Activated T-cell treated with anti-CD3 and anti-CD28 coated beads for 4 hours (primary cell): ENCODE results near the gene U2AF1.
A peak's percentile ranks its signal among the peaks of the same experiment; 100 is the strongest.
"Not testable (repeated sequence)": the region's sequence is repeated elsewhere in the genome, so short reads cannot be mapped to it uniquely, and the experiment has no call there.

Experiments used
- DNase-seq: peaks from one replicate; pipeline ENCODE4 v3.0.0-alpha.2; 2020

The U2AF1 gene, protein sequence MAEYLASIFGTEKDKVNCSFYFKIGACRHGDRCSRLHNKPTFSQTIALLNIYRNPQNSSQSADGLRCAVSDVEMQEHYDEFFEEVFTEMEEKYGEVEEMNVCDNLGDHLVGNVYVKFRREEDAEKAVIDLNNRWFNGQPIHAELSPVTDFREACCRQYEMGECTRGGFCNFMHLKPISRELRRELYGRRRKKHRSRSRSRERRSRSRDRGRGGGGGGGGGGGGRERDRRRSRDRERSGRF

DNA sequence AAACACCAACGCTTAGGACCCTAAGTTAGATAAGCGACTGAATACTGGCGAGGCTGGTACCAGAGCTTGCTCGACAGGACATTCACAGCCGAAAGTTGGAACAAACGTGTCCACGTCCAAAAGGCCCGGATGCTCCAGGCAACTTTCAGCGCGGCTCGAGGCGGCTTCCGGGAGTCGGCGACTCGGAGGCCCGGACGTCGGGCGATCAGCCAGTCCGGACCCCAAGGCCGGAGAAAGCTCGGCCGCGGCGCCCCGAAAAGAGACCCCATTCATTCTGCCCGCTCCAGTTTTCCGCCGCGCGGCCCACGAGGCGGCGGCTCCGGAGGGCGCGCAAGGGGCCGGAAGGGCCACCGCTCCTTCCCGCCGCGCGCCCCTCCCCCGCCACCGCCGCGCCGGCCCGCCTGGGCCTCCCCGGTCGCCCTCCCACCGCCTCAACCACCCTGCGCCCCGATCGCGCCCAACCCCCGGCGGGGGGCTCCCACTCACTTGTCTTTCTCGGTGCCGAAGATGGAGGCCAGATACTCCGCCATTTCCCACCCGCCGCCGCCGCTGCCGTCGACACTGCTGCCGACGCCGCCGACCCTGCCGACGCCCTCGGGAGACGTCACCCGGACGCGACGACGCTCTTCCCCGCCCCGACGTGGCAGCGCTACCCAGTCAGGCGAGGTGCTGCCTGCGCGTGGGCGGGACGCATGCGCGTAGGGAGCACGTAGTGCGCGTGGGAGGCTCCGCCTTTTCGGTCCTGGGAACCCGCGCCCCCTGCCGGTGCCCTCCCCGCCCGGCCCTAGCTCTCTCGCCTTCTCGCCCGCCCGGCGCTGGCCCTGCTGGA, at the start of gene U2AF1:
U2AF1 (minus strand) TSS at position 606 of the 829 bp plus-strand sequence; CDS start at position 530, 76 bp downstream.
- DNase-seq, result peak; percentile 63

DNA sequence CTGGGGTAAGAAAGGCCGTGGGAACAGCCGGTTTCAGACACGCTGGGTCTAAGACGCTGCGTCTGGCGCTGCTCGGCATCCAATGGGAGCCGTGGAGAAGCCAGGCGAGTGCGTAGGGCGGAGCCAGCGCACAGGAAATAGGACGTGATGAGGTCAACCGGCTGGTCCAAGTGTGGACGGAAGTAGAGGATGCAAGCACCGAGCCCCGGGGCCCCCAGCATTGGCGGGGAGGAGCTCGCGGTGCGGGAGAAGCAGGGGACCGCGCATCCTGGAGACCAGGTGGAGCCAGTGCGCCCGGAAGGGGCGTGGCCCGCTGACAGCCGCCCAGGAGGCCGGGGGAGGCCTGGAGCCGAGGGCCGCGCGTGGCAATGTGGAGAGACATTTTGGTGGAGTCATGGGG, 46.2 kb upstream of the U2AF1 start:
- not testable (repeated sequence) for DNase-seq

DNA sequence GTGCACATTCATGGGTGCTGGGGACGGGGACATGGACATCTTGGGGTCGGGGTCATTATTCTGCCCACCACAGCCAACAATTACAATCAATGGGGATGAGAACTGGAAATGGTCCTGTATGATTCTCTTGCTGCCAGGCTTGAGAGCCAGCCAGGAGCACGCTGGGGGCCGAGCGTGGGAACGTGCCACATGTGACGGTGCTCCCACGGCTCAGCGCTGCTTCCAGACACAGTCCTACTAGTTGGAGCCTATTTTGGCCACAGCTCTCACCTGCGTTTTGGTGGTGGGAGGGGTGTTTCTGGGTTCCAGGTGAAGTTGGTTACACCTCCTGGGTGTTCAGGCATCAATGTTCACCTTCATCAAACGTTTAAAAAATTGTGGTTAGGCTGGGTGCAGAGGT, 42.0 kb upstream of the U2AF1 start:
- not testable (repeated sequence) for DNase-seq

DNA sequence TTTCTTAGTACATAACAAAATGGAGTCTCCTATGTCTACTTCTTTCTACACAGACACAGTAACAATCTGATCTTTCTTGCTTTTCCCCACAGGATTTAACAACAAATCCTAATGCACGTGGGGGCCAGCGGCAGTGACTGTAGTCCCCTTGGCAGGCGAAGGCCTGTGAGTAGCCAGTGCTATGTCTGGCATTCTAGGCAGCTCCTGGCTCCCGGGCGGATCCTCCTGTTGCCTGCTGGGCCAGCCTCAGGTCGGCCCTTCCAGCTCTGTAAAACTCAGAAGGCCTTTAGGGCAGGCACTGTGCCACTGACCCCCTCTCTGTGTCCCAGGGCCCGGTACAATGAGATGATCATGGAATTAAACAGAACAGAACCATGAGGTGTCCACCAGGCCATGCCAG, 40.6 kb upstream of the U2AF1 start:
- not testable (repeated sequence) for DNase-seq

DNA sequence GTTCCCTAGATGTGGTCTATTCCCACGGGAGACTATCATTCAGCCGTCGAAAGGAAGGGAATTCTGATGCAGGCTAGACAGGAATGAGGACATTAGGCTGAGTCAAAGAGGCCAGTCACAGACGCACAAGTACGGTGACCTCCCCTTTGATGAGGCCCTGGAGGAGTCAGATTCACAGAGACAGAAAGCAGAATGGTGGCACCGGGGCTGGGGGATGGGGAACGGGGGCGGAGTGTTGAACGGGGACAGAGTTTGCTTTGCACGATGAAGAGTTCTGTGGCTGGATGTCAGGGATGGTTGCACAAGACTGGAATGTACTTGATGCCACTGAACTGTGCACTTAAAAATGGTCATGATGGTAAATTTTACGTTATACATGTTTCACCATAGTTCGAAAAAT, 39.3 kb upstream of the U2AF1 start:
- DNase-seq, result not testable (repeated sequence)

DNA sequence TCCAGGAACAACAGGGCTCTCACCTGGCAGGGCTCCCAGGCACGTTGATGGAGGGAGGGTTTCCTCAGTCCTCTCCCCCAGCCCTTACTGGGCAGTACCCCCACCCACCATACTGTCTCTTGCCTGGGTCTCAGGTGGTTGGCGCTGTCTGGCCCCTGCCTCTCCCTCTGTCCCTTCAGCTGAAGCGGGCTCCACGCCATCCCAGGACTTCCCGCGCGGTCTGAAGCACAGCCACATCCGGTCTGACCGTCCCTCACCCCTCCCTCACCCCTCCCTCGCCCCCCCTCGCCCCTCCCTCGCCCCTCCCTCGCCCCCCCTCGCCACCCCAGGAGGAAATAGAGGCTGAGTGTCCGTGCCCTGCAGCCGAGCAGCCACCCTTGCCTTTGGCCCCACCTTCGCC, 34.0 kb upstream of the U2AF1 start:
- not testable (repeated sequence) for DNase-seq

DNA sequence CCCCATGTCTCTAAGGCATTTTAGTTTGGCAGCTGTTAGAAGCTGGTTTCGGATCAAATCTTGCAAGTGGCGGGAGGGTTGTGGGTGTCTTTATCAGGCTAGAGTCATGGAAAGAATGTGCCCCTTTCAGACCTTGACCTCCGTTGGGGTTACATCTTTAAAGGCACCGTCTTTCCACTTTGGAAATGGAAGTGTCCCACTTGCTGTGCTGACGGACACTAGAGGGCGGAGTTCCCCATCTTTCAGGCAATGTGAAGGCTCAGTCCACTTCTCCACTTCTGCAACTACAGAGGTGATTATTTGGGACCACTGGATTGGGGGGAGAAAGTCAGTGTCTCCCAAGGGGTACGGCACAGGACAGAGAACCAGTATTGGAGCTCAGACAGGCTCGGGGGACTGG, 31.6 kb upstream of the U2AF1 start:
- not testable (repeated sequence) for DNase-seq

DNA sequence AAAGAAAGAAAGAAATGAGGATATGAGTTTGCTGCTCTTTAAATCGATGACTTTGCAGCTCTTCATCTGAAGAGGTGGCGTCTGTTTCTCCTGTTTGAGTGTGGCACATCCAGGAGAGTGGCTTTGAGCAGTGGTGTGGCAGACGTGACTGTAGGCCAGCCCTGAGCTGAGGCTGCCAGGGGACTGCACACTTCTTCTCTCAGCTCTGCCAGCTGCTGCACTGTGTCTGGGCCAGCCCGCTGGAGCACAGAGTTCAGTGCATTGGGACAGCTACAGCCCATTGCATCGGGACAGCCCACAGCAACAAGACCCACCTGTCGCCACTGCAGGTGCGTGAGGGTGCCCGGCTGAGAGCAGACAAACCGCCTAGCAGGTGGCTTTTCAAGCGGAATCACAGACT, 27.1 kb upstream of the U2AF1 start:
- not testable (repeated sequence) for DNase-seq

DNA sequence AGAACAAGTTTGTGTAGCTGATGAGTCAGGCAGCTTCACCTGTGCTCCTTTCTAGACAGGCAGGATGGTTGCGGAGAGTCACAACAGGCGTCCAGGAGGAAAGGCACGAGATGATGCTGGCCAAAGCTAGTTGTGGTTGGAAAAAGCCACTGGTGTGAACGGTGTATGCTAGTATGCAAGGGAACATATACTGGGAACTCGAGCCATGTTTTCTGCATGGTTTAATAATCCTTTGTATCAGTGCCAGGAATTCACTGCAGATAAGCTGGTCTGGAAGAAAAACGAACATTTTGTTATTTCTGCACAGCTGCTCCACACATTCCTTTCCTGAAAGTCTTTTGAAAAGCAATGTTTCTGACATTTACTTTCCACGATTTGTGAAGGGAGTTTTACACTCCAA, 22.7 kb upstream of the U2AF1 start:
- DNase-seq, result not testable (repeated sequence)

DNA sequence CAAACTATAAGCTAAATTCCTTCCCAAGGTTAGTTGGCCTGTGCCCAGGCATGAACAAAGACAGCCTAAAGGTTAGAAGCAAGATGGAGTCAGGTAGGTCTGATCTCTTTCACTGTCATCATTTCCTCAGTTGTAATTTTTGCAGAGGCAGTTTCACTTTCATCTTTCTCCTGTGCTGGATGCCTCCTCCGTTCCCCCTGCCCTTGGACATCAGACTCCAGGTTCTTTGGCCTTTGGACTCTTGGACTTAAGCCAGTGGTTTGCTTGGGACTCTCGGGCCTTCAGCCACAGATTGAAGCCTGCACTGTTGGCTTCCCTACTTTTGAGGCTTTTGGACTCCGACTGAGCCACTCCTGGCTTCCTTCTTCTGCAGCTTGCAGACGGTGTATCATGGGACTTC, 8.6 kb upstream of the U2AF1 start:
- DNase-seq, result not testable (repeated sequence)

DNA sequence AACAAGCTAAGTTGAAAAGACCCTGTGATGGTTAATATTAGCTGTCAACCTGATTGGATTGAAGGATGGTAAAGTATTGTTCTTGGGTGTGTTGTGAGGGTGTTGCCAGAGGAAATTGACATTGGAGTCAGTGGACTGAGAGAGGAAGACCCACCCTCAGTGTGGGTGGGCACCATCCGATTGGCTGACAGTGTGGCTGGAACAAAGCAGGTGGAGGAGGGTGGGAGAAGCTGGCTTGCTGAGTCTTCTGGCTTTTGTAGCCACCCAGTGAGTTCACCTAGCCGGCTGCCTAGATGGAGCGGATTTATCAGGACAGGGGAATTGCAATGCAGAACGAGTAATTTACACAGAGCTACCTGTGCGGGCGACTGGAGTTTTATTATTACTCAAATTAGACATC, 7.1 kb upstream of the U2AF1 start:
- not testable (repeated sequence) for DNase-seq

DNA sequence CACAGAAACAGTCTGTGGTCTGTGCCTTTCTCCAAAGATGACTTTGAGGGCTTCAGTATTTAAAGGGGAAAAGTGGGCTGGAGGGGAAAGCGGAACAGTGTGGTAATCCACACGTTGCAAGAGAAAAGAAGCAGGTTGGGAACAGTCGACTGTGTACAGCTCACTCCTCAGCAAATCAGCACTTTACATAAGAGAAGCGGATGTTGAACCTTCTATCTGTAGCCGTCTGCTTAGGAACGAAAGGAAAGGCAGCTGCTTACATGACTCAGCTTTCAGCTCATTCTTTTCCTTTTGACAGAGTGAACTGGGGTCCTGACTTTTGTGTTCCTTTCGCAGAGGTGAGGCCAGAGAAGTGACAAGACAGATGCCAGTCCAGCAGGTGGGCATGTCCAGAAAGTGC, 1.6 kb upstream of the U2AF1 start:
- DNase-seq, result not testable (repeated sequence)

DNA sequence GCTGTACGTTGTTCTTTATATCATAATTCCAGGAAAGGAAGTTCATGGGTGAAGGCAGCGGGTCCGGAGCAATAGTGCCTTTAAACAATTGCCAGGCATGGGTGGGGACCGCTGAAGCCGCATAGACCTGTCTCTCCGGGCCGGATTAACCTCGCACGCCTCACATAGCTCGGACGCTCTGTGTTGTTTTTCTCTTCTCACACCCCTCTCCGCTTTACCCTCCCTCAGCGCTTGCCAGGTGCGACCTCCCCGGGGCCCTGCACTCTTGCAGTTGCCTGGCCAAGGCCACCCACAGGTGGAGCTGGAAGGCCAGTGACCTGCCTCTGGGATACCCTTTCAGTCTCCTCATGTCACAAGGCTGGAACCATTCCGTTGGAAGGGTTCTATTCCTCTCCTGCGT, 807 bp upstream of the U2AF1 start:
- not testable (repeated sequence) for DNase-seq

DNA sequence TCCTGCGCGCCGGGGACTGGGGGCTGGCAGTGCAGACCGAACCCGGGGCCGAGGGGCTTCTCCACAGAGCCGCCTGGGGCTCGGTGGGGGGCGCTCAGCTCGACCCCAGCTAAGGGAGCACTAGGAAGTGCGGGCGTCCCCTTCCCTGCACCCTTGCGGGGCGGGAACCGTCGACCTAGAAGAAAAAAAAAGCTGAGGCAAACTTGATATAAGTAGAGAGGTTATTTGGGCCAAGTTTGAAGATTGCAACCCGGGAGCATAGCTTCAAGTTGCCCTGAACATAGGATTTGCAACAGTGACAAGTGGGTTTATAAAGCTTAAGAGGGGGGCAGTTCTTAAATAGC, 396 bp upstream of the U2AF1 start:
- DNase-seq, result not testable (repeated sequence)

DNA sequence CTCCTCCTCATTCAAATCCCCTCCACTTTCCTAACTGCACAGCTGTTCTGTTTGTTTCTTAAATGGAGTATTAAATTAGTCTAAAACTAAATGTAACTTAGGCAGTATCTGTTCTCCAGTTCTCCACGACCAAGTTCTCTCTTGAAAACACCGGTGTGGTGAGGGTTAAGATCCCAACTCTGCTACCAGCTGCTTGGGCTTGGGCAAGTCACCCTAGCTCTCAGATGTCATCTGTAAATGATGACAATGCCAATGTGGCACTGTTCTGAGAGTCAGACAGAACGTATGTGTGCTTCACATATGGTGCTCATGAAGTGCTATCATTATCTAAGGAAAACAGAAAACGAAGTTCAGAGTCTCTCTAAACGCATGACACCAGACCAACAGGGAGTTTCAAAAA, 2.7 kb downstream of the U2AF1 start:
- DNase-seq, result not testable (repeated sequence)

DNA sequence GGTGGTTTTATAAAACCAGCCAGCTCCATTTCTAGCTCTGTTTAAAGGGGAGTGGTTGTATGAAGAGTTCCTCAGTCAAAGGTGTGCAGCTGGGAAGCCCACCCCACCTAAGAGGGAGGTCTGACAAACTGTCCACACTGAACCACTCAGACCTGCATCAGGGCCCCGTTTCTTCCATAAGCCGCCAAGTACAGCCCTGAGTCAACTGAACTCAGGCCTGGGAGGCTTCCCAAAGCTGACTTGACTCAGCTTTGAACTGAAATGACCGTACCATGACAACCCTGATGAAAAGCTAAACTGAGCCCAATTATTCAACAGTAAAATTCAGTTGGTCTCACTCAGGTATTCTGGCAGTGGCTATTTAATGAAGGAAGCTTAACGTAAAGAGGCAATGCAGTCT, 5.1 kb downstream of the U2AF1 start:
- not testable (repeated sequence) for DNase-seq

DNA sequence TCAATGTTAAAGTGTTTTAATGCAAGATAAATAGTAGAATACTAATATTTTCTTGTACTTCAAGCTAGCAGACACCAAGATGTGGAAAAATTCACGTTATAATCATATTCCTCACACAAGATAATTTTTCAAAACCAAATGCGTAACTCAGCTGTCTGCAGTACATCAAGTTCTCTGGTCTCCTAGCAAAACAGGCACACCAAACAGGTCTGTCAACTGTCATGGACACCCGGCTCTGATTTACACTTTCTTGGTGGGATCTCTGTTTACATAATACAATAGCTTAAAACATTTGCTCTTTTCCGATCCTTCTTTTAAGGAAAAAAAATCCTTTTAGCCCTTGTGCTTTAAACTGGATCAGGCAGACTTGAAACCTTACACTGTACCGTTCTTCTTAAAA, 5.7 kb downstream of the U2AF1 start:
- not testable (repeated sequence) for DNase-seq

DNA sequence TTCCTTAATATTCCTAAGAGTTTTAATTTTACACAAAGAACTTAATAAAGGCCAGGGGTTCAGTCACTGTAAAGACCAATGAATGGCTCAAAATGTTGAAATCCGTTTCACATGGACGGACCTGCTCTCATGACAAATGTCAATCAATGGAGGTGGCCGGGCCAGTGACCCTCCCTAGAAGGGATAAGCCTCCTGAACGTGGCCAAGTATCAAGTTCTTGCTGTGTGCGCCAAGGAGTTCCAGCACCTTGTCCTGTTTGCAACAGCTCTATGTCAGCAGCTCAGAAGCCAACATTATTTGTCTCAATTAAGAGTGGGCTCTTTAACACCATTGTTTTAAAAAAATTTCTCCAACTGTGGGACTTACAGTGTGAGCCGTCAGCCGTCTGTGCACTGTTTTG, 6.4 kb downstream of the U2AF1 start:
- not testable (repeated sequence) for DNase-seq

DNA sequence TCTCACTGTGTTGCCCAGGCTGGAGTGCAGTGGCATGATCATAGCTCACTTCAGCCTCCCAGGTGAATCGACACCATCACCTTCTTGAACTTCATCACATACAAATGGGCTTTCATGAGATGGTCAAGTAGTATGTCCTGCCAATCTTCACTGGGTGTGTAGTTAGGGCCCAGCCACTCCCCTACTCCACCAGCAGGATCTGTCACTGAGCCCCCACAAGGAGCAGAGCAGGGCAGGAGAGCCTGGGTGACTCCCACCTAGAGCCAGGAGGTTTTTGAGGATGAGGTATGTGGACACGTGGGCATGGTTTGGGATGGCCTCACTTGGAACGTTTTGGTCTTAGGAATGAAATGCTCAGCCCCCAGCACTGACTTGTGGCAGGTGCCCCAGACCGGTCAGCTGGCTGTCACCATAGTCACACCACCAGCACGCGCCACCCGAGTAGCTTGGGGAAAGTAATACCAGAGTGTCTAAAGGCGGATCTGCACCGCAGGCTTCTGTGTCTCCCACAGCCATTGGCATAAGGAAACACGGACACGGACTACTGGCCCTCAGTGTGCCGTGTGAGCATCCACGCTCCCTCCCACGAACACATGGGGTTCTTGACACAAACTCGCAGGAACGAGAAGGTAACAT, 15.3 kb downstream of the U2AF1 start:
- DNase-seq, result not testable (repeated sequence)

DNA sequence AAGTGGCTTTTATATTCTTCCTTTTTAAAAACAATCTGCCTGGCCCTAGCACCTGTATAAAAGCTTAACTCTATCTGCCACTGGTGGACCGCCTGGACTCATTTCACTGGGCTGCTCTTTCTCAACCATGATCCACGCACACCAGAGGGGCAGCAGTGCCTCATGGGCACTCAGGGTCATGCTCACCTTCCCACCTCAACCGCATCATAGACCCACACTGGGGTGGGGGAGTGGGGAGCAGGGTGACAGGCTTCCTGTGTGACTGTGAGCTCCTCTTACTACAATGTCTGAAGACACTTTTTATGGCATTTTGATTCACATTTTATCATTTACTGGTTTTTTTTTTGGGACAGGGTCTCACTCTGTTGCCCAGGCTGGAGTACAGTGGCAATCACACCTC, 16.4 kb downstream of the U2AF1 start:
- DNase-seq, result not testable (repeated sequence)

DNA sequence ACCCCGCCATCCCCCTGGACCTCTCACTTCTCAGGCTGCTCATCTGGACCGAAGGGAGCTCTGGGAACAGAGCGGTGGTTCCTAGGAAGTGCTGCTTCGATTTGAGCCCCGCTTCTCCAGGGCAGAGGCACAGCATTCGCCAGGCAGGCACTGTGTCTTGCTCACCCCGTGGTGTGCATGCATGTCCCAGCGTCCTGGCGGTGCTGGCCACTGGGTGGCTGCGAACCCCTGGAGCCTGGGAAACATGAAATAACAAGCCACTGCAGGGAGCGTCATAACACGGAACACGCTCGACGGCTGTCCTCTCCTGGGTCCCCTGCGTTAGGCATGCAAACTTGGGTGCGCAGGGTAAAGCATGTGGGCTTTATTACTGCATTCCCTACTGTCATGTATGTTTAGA, 17.9 kb downstream of the U2AF1 start:
- DNase-seq, result not testable (repeated sequence)

DNA sequence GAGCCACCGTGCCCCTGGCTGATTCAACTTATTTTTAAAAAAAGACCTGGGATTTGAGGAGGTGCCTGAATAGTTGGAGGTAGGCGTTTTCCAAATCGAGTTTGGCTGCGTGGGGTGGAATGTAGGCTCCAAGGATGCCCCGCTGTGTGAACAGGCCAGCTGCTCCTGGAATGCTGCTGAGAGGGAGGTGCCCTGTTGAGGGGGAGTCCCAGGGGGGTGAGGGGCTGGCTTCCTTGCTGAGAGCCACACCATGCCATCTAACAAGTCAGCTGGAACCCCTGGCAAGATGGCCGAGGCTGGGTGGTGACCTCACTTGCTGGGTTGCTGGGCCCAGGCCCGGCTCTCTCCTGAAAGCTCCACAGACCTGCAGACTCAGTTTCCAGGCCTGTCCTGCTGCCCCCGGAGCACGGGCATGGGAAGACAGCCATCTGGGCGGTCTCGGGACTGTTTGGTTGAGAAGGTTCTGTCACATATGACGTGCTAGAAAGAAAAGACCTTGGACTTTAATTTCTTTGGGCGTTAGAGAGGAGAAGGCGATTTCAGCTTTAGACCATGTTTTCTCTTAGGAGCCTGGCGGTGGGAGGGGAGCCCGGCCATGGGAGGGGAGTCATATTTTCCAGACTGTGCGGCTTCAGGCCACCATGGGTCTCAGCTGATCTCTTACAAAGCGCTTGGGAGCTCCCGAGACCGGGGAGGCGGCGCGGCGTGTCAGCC, 24.6 kb downstream of the U2AF1 start:
- not testable (repeated sequence) for DNase-seq

DNA sequence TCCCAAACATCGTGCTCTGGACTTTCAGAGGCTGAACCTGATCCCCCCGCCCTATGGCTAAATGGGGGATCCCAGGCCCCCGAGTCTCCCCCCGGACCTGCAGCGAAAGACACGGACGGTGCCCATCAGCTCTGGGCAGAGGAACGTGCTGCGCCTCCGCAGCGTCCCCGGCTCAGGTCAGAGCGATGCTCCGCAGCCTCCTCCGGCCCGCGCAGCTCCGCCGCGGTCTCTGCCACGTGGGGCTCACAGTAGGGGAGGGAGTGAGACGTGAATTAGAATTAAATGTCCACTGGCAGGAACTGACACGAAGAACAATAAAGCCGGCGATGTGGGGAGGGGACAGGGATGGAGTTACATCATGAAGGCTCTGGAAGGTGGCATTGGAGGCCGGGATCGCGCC, 30.7 kb downstream of the U2AF1 start:
- not testable (repeated sequence) for DNase-seq
